Testis (tissue), 3 donors: ENCODE results near the gene TBX5. TPM values are rescaled to one million over a fixed set of nuclear protein-coding genes. Genes with fewer than 3 reads are reported as not detected.

ENCODE experiments used
- DNase-seq: peaks from one replicate; pipeline ENCODE4 v3.0.0-alpha.2; 2019
- H3K27ac ChIP-seq, 2 donors: fragments of 200-600 bp; sonication (generic); one replicate each; pipeline ENCODE4 v1.5.1; 2019
- H3K27me3 ChIP-seq: fragments of 200-600 bp; sonication (generic); one replicate; pipeline ENCODE4 v1.5.1; 2019
- H3K36me3 ChIP-seq: fragments of 200-600 bp; sonication (generic); one replicate; pipeline ENCODE4 v1.5.1; 2017; ENCODE audit warnings: low read depth; ENCODE audit errors: missing control alignments
- H3K4me1 ChIP-seq: fragments of 200-600 bp; sonication (generic); one replicate; pipeline ENCODE4 v1.5.1; 2019
- H3K4me3 ChIP-seq, 2 donors: fragments of 200-600 bp; sonication (generic); one replicate each; pipeline ENCODE4 v1.5.1; 2017 to 2019
- H3K9me3 ChIP-seq: fragments of 200-600 bp; sonication (generic); one replicate; pipeline ENCODE4 v1.5.1; 2017
- POLR2A ChIP-seq: fragments of 450-650 bp; IDR thresholded peaks from one replicate; pipeline ENCODE4 v1.6.1; 2017; ENCODE audit warnings: antibody characterized with exemption, mild to moderate bottlenecking, moderate library complexity
- WGBS, 2 donors: methylation state at CpG; one replicate each; pipeline ENCODE4 v1.1.5; 2018; 5-methylcytosine and 5-hydroxymethylcytosine counted together
- intact Hi-C: fragments of 100-400 bp; cut with DNase I; formaldehyde crosslinking; loops from one replicate; pipeline ENCODE4 v1.15.1; 2023; ENCODE audit warnings: low total_unique reads
- polyA plus RNA-seq: library from polyadenylated mRNA; stranded (reverse); fragments of 350-450 nt; fragmentation: Illumina TruSeq; extraction: RNeasy Lipid Tissue Mini Kit (QIAGEN cat#74804); gene quantifications from one replicate; pipeline ENCODE4 v1.2.3, GENCODE V29; 2014; ENCODE audit warnings: low read depth, low replicate concordance; ENCODE audit not compliant: insufficient read depth
- total RNA-seq, 2 donors: library from RNA; depleted of rRNA; stranded (reverse); fragments of >200 nt; gene quantifications; one replicate each; pipeline ENCODE4 v1.2.3, GENCODE V29; 2016
- TF ChIP-seq, protein P1 (sequence below), 3 experiments: fragments of 450-650 bp in 2 of 3; fragments of 200-600 bp in 1 of 3; sonication (generic) in 1 of 3; IDR thresholded peaks; one replicate each; pipeline ENCODE4 v1.5.1; 2016 to 2019; ENCODE audit warnings: antibody characterized with exemption in 3 of 3, mild to moderate bottlenecking in 2 of 3, moderate library complexity in 1 of 3

TBX5 gene
- total and polyA plus RNA-seq, 3 donors from 2014 or later = 0.12 to 0.62 TPM; not detected in 1

DNA sequence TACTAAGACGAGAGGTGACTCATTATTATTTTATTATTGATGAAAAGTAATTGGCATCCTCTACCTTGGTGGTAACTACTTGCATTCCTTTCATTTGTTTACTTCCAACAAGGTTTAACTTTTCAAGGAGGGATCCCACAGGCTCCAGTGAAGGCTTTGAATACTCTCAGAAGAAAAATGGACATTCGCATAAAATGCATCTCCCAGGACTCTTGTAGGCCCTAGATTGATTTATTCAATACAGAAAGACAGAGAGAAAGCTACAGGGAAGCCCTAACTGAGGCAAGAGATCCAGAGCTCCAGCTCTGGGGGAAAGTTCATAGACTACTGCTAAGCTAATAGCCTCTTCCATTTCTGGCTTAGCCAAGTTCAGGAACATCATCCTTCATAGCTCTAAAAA is 87.0 kb downstream of the TBX5 start:
- no peak overlapping the region for H3K27ac ChIP-seq
- H3K27me3 ChIP-seq = no peaks in the 10 kb centered on the region
- H3K36me3 ChIP-seq = no peaks in the 10 kb centered on the region
- 85 to 88% methylated on average over 2 of the region's 2 CpGs for WGBS, 2 donors
- no peaks in the 10 kb centered on the region for H3K4me1 ChIP-seq
- DNase-seq = no peak
- TF ChIP-seq, protein P1, sequence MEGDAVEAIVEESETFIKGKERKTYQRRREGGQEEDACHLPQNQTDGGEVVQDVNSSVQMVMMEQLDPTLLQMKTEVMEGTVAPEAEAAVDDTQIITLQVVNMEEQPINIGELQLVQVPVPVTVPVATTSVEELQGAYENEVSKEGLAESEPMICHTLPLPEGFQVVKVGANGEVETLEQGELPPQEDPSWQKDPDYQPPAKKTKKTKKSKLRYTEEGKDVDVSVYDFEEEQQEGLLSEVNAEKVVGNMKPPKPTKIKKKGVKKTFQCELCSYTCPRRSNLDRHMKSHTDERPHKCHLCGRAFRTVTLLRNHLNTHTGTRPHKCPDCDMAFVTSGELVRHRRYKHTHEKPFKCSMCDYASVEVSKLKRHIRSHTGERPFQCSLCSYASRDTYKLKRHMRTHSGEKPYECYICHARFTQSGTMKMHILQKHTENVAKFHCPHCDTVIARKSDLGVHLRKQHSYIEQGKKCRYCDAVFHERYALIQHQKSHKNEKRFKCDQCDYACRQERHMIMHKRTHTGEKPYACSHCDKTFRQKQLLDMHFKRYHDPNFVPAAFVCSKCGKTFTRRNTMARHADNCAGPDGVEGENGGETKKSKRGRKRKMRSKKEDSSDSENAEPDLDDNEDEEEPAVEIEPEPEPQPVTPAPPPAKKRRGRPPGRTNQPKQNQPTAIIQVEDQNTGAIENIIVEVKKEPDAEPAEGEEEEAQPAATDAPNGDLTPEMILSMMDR (IDR thresholded peaks at IDR 0.05) = no peak
- TF ChIP-seq POLR2A = no peak
- intact Hi-C loops = no loop called here
- H3K4me3 ChIP-seq = no peak overlapping the region
- no peaks in the 10 kb centered on the region for H3K9me3 ChIP-seq

GRCh38 chr12:114316076-114316475 is 89.9 kb downstream of the TBX5 start:
- H3K9me3 ChIP-seq = no peaks in the 10 kb centered on the region
- no peak overlapping the region for H3K27ac ChIP-seq
- H3K4me3 ChIP-seq = no peak overlapping the region
- no peaks in the 10 kb centered on the region for H3K4me1 ChIP-seq
- no peak for DNase-seq
- TF ChIP-seq, protein P1 (IDR thresholded peaks at IDR 0.05) = no peak
- TF ChIP-seq POLR2A = no peak
- H3K27me3 ChIP-seq = no peaks in the 10 kb centered on the region
- no peaks in the 10 kb centered on the region for H3K36me3 ChIP-seq
- intact Hi-C loops = no loop called here
- WGBS, 2 donors = 71% methylated on average over 5 of the region's 5 CpGs

DNA sequence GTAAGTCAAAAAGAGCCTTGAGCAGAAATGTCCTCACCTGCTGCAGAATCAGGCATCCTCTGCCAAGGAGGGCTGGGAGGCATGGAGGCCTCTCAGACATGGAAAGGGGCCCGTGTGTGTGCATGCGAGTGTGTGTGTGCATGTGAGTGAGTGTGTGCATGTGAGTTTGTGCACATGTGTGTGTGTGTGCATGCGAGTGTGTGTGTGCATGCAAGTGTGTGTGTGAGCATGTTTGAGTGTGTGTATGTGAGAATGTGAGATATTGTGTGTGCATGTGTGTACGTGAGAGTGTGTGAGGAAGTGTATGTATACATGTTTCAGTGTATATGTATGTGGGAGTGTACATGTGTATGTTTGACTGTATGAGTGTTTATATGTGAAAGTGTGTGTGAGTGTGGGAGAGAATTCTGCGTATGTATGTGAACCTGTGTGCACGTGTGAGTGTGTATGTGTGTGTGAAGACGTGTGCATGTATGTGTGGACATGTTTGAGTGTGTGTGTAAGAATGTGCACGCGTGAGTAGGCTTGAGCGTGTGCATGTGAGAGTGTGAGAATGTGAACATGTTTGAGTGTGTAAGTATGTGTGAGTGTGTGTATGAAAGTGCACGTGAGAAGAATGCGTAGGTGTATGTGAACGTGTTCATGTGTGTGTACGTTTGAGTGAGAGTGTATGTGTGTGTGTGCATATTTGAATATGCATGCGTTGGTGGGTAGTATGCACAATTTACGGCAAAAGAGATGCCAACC is 90.8 kb downstream of the TBX5 start:
- Histone ChIP-seq H3K27ac (no peak overlapping the region), H3K36me3 (no peaks in the 10 kb centered on the region), H3K4me1 (no peaks in the 10 kb centered on the region), H3K4me3 (no peak overlapping the region), H3K9me3 (no peaks in the 10 kb centered on the region), H3K27me3 (no peaks in the 10 kb centered on the region)
- DNase-seq = no peak
- no peak for TF ChIP-seq POLR2A
- intact Hi-C loops = no loop called here
- 84 to 86% methylated on average over 16 of the region's 16 CpGs for WGBS, 2 donors

DNA sequence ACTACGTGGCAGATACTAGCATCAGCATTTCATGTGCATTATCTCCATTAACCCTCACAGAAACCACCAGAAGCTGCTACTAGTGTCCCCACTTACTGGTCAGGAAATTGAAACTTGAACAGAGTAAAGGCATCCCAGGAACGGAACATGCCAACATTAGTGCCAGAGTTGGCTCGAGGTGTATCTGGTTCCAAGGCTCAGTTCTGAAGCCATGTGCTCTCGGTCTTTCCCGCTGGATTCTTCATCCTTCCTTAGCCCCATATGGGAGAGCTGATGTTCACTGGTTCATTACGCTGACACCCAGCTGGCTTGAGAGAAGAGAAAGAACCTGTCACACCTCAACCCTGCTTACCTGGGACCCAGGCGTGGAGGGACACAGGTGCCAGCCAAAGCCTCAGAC is 91.5 kb downstream of the TBX5 start:
- Histone ChIP-seq H3K4me3 (no peak overlapping the region), H3K9me3 (no peaks in the 10 kb centered on the region), H3K36me3 (no peaks in the 10 kb centered on the region), H3K27ac (no peak overlapping the region), H3K4me1 (no peaks in the 10 kb centered on the region), H3K27me3 (no peaks in the 10 kb centered on the region)
- DNase-seq = no peak
- no peak for TF ChIP-seq POLR2A
- TF ChIP-seq, protein P1 (IDR thresholded peaks at IDR 0.05) = no peak
- intact Hi-C loops = no loop called here
- WGBS, 2 donors = 75 to 78% methylated on average over 7 of the region's 7 CpGs

DNA sequence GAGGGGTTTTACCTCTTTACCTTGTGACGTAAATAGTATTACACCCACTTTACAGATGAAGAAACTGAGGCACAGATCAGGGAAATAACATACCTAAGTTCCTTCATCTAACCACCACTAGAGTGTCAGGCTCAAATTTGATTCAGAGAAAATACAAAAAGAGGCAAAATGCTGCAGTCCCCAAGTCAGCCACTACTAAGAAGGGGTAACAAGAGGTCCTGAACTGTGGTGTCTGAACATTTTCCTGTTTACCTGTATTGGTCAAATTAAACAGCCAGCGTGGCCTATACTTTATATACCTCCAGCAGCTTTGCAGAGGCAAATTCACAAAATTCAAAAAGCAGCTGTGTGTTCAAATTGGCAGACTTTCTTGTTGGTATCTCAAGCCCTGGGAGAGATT is 92.0 kb downstream of the TBX5 start:
- Histone ChIP-seq H3K9me3 (no peaks in the 10 kb centered on the region), H3K27me3 (no peaks in the 10 kb centered on the region), H3K27ac (no peak overlapping the region), H3K36me3 (no peaks in the 10 kb centered on the region), H3K4me1 (no peaks in the 10 kb centered on the region), H3K4me3 (no peak overlapping the region)
- 80 to 83% methylated on average over 2 of the region's 2 CpGs for WGBS, 2 donors
- no peak for DNase-seq
- intact Hi-C loops = no loop called here
- no peak for TF ChIP-seq POLR2A
- TF ChIP-seq, protein P1 (IDR thresholded peaks at IDR 0.05) = no peak
